ENCODE results near the gene CCL4.

- no peak for TF ChIP-seq CTCF (IDR thresholded peaks at IDR 0.05)
- TF ChIP-seq POLR2A (IDR thresholded peaks at IDR 0.05), result no peak
Observed at GRCh38 chr17:36123431-36123830, 19.8 kb downstream of the CCL4 start.
